ENCODE measurements around the gene TSPAN7. TPM values are rescaled to one million over a fixed set of nuclear protein-coding genes. Genes with fewer than 3 reads are reported as not detected.
A peak's percentile ranks its signal among the peaks of the same experiment; 100 is the strongest.

TSPAN7 gene
- total RNA-seq, 2 donors from 2014 or later, result 6.2 to 15.1 TPM

DNA sequence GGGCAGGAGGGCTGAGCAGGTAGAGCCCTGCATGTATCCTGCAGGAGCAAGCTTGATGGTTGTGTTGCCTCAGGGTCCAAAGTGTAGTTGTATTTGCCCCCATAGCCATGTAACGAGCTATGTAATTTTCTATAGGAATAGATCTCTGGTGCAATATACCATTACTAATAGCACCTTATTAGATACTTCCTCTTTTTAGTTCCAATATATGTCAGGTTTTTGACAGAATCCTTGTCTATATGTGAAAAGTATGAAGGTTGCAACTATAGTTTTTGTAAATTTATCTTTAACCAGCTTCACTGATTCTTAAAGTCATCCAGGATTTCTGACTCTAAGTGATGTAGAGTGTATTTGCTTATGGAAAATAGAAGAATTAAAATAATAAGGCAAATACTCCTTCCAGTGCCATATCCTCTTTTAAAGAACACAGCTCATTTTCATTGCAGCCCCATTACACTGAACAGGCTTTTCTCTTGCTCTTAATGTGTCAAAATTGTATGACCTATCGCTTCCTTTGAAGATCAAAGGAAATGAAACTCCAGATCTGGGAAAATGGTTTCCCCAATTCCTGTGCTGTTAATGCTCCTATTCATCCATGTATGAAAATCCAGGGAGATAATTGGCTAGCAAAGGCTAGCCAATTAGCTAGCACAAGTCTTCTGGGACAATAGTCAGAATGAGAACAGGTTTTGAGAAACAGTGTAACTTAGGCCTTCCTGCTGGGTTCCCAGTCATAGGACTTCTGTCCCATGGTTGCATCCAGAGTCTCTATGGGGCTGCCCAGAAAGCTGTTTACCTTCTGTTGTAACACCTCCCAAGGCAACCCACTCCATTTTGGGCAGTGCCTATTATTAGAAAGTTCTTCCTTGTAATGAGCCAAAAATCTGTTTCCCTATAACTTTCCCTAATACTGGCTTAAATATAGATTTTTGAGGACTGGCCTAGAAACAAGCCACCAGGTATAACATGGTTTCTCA, 90.6 kb downstream of the TSPAN7 start:
- no peaks in the 10 kb centered on the region for H3K4me1 ChIP-seq (ENCODE audit: control insufficient read depth, insufficient read depth, low read length)
- H3K9me3 Mint-ChIP-seq, result peaks cover 24% of the 10 kb centered on the region
- no peak overlapping the region for H3K9ac ChIP-seq (ENCODE audit: extremely low read depth, low read length, poor library complexity, severe bottlenecking)
- no peaks in the 10 kb centered on the region for H3K9me3 ChIP-seq (ENCODE audit: control insufficient read depth, low read length)
- no peaks in the 10 kb centered on the region for H3K36me3 ChIP-seq (ENCODE audit: control insufficient read depth, insufficient read depth, low read length)
- peaks cover 5% of the 10 kb centered on the region for H3K4me1 Mint-ChIP-seq
- H3K27ac ChIP-seq (ENCODE audit: low read depth, low read length), result no peak overlapping the region
- no peak overlapping the region for H3K4me3 ChIP-seq (ENCODE audit: low read length)
- WGBS, 2 experiments (ENCODE audit: insufficient coverage in 1 of 2, insufficient read length in 1 of 2), result 97% methylated on average over 2 of the region's 2 CpGs; no CpG with 5 or more reads in 1 of the 2 experiments
- no peak overlapping the region for H3K4me3 Mint-ChIP-seq
- H3K27me3 Mint-ChIP-seq (ENCODE audit: insufficient read depth), result no peaks in the 10 kb centered on the region
- no peak overlapping the region for H3K27ac Mint-ChIP-seq
- TF ChIP-seq, protein P1, sequence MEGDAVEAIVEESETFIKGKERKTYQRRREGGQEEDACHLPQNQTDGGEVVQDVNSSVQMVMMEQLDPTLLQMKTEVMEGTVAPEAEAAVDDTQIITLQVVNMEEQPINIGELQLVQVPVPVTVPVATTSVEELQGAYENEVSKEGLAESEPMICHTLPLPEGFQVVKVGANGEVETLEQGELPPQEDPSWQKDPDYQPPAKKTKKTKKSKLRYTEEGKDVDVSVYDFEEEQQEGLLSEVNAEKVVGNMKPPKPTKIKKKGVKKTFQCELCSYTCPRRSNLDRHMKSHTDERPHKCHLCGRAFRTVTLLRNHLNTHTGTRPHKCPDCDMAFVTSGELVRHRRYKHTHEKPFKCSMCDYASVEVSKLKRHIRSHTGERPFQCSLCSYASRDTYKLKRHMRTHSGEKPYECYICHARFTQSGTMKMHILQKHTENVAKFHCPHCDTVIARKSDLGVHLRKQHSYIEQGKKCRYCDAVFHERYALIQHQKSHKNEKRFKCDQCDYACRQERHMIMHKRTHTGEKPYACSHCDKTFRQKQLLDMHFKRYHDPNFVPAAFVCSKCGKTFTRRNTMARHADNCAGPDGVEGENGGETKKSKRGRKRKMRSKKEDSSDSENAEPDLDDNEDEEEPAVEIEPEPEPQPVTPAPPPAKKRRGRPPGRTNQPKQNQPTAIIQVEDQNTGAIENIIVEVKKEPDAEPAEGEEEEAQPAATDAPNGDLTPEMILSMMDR (conservative IDR thresholded peaks at IDR 0.05), result no peak
- H3K36me3 Mint-ChIP-seq (ENCODE audit: low read depth), result no peaks in the 10 kb centered on the region
- DNase-seq, result no peak
- no peaks in the 10 kb centered on the region for H3K27me3 ChIP-seq (ENCODE audit: control insufficient read depth, insufficient read depth, low read length, poor library complexity, severe bottlenecking)

DNA sequence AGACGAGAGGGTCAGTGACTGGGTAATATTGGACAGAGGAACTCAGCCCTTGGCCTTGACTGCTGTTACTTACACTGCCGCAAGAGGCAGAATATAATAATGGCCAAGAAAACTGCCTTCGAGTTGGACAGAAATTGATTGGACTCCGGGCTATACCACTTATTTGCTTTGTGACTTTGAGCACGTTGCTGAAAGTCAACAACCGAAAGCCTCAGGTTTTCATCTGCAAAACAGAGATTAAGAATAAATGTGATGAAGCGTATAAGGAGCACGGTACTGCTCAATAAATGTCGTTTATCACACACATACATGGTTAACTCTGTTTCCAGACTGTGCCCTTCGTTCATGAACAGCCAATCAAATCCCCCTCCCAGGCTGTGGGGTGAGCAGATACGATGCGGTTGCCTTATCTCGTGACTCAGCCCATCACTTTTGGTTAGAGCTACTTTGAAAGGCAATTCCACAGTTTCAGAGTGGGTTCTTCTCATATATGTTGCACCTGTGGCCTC, 91.6 kb downstream of the TSPAN7 start:
- WGBS, 2 experiments (ENCODE audit: insufficient coverage in 1 of 2, insufficient read length in 1 of 2), result 92 to 100% methylated on average over 4 to 13 of the region's 13 CpGs
- TF ChIP-seq, protein P1 (conservative IDR thresholded peaks at IDR 0.05), result no peak

DNA sequence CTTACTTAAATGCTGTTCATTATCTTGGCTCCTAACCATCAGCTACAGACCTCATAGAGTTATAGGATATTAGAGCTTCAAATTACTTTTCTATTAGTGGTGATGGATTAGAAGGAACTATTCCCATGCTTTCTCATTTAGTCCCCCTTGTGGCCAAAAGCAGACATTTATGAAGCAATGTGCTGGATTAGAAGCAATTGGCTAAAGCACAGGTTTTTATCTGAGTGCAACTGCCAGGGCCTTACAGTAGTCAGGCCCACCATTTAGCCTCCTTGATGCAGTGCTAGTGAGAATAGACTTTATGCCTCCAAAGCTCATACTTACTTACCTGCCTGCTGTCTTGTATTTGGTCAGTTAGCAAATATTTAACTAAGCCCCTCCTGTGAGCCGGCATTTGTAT, 93.0 kb downstream of the TSPAN7 start:
- Mint-ChIP-seq H3K4me1 (peaks cover 5% of the 10 kb centered on the region), H3K27ac (no peak overlapping the region)

More for the DNA sequence above, 91.6 kb downstream of the TSPAN7 start:
- Mint-ChIP-seq H3K4me1 (peaks cover 5% of the 10 kb centered on the region), H3K27ac (no peak overlapping the region), H3K27me3 (ENCODE audit: insufficient read depth) (no peaks in the 10 kb centered on the region), H3K9me3 (peaks cover 29% of the 10 kb centered on the region), H3K36me3 (ENCODE audit: low read depth) (no peaks in the 10 kb centered on the region), H3K4me3 (no peak overlapping the region)
- no peak overlapping the region for H3K27ac ChIP-seq (ENCODE audit: low read depth, low read length)
- H3K36me3 ChIP-seq (ENCODE audit: control insufficient read depth, insufficient read depth, low read length), result no peaks in the 10 kb centered on the region
- DNase-seq, result no peak
- no peak overlapping the region for H3K4me3 ChIP-seq (ENCODE audit: low read length)
- no peaks in the 10 kb centered on the region for H3K9me3 ChIP-seq (ENCODE audit: control insufficient read depth, low read length)
- H3K9ac ChIP-seq (ENCODE audit: extremely low read depth, low read length, poor library complexity, severe bottlenecking), result no peak overlapping the region
- H3K27me3 ChIP-seq (ENCODE audit: control insufficient read depth, insufficient read depth, low read length, poor library complexity, severe bottlenecking), result no peaks in the 10 kb centered on the region
- no peaks in the 10 kb centered on the region for H3K4me1 ChIP-seq (ENCODE audit: control insufficient read depth, insufficient read depth, low read length)

More for the DNA sequence above, 93.0 kb downstream of the TSPAN7 start:
- Mint-ChIP-seq H3K4me3 (no peak overlapping the region), H3K27me3 (ENCODE audit: insufficient read depth) (no peaks in the 10 kb centered on the region), H3K36me3 (ENCODE audit: low read depth) (no peaks in the 10 kb centered on the region), H3K9me3 (peaks cover 38% of the 10 kb centered on the region)
- no peak overlapping the region for H3K27ac ChIP-seq (ENCODE audit: low read depth, low read length)
- DNase-seq, result no peak
- no peaks in the 10 kb centered on the region for H3K9me3 ChIP-seq (ENCODE audit: control insufficient read depth, low read length)
- TF ChIP-seq, protein P1 (conservative IDR thresholded peaks at IDR 0.05), result peak; percentile 73
- H3K4me1 ChIP-seq (ENCODE audit: control insufficient read depth, insufficient read depth, low read length), result no peaks in the 10 kb centered on the region
- no peaks in the 10 kb centered on the region for H3K27me3 ChIP-seq (ENCODE audit: control insufficient read depth, insufficient read depth, low read length, poor library complexity, severe bottlenecking)
- H3K4me3 ChIP-seq (ENCODE audit: low read length), result no peak overlapping the region
- no peak overlapping the region for H3K9ac ChIP-seq (ENCODE audit: extremely low read depth, low read length, poor library complexity, severe bottlenecking)
- H3K36me3 ChIP-seq (ENCODE audit: control insufficient read depth, insufficient read depth, low read length), result no peaks in the 10 kb centered on the region
- WGBS, 2 experiments (ENCODE audit: insufficient coverage in 1 of 2, insufficient read length in 1 of 2), result 100% methylated on average over 1 of the region's 1 CpG; no CpG with 5 or more reads in 1 of the 2 experiments
